ENCODE data around the gene WDR19.

The WDR19 gene

GRCh38 chr4:39295784-39296183 is 113.5 kb downstream of the WDR19 start:
- intact Hi-C loops (cut with micrococcal nuclease): no loop called here
- Mint-ChIP-seq H3K4me1 (ENCODE audit: low read depth) (no peaks in the 10 kb centered on the region), H3K27me3 (no peaks in the 10 kb centered on the region), H3K9me3 (no peaks in the 10 kb centered on the region), H3K4me3 (no peak overlapping the region), H3K36me3 (ENCODE audit: low read depth) (peaks cover 85% of the 10 kb centered on the region), H3K27ac (no peak overlapping the region)

DNA sequence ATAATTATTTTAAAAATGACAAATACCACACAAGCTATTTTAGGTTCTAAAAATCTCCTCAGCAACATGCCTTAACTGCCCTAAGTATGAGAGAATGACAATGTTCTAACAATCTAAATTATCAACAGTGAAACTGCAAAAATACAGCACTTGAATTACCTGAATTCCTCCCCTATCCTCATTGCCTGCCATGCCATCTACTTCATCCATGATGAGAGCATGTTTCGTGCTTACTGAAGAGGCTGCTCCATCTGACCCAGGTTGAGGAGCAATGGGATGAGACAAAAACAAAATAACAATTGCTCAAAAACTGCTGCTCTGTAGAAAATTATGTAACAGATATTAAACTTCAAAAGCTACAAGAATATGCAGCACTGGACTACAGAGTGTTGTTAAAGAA is 120.6 kb downstream of the WDR19 start:
- Mint-ChIP-seq H3K27me3 (no peaks in the 10 kb centered on the region), H3K36me3 (ENCODE audit: low read depth) (peaks cover 85% of the 10 kb centered on the region), H3K27ac (no peak overlapping the region), H3K4me3 (no peak overlapping the region), H3K4me1 (ENCODE audit: low read depth) (no peaks in the 10 kb centered on the region), H3K9me3 (no peaks in the 10 kb centered on the region)
- intact Hi-C loops (cut with micrococcal nuclease): no loop called here

- Mint-ChIP-seq H3K9me3 (no peaks in the 10 kb centered on the region), H3K4me3 (no peak overlapping the region), H3K4me1 (ENCODE audit: low read depth) (no peaks in the 10 kb centered on the region), H3K27ac (no peak overlapping the region), H3K27me3 (no peaks in the 10 kb centered on the region), H3K36me3 (ENCODE audit: low read depth) (peaks cover 85% of the 10 kb centered on the region)
- intact Hi-C loops (cut with micrococcal nuclease): no loop called here
Measured at GRCh38 chr4:39303871-39304270, 121.5 kb downstream of the WDR19 start.

DNA sequence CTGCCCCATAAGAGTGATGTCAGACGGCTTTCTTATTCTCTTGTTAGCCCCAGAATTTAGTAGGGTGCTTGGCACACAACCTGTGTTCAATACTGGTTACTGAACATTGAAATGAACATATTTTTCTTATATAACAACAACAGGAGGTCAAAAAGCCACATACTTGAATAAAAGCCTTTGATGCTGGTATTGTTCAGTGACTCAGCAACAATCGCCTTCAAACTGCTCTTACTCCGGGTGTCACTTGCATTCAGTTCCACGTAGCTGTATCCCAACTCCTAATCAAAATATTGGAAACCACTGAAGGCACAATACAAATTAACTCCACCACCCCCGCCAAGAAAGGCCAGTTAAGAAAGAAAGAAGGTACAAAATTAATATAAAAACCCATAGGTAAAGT is 122.3 kb downstream of the WDR19 start:
- no peaks in the 10 kb centered on the region for H3K27me3 Mint-ChIP-seq
- no peaks in the 10 kb centered on the region for H3K4me1 Mint-ChIP-seq (ENCODE audit: low read depth)
- H3K9me3 Mint-ChIP-seq: no peaks in the 10 kb centered on the region
- peaks cover 85% of the 10 kb centered on the region for H3K36me3 Mint-ChIP-seq (ENCODE audit: low read depth)
- intact Hi-C loops (cut with micrococcal nuclease): no loop called here
- no peak overlapping the region for H3K4me3 Mint-ChIP-seq
- H3K27ac Mint-ChIP-seq: no peak overlapping the region

DNA sequence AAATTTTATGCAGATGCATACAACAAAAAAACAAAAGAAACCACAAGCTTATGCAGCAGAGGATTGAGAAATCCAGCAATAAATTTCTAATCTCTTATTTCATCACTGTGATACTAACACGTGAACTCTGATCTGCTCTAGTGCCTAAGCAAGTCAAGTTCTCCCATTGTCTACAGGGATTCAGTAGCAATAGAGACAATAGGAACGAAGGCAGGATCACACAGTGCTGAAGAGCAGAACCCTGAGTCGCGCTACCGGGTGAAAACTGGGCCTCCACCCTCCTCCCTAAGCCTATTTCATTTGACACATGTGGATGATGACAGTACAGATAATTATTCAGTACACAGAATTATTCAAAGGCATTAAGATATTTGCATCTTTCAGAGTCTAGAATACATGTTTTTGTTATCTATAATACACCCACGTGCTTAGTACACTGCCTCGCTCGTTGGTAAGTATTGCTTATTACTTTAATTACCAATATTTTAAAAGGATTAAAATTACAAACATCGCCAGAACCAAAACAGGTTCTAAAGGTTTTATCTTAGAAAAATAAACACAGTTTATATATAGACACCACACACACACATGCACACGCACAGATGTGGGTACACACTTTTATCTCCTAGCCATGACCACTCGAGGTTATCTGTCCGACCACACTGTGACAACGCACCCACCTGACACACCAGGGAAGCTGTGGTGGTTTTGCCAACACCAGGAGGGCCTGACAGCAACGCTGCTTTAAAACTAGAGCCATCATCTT is 123.8 kb downstream of the WDR19 start:
- Mint-ChIP-seq H3K36me3 (ENCODE audit: low read depth) (peaks cover 77% of the 10 kb centered on the region), H3K27ac (no peak overlapping the region)

DNA sequence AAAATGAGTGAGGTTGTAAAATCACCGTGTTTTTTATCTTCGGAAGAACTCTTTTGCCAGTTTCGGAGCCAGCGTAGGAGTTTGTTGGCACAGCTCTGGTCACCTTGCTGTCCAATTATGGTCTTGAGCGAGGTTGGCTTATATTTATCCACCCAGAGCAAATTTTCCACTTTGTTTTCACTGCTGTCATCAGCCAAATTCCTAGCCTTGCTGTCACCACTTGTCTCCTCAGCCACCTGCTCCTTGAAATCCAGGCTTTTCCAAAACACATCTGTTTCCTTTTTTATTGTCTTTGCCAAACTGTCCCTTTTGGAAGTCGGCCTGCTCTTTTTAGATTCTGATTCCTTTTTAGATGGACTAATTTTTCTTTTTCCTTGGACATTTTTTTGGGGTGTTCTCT is 126.3 kb downstream of the WDR19 start:
- H3K36me3 Mint-ChIP-seq (ENCODE audit: low read depth): peaks cover 76% of the 10 kb centered on the region
- H3K9me3 Mint-ChIP-seq: no peaks in the 10 kb centered on the region
- intact Hi-C loops (cut with micrococcal nuclease): no loop called here
- no peaks in the 10 kb centered on the region for H3K4me1 Mint-ChIP-seq (ENCODE audit: low read depth)
- H3K4me3 Mint-ChIP-seq: no peak overlapping the region
- no peaks in the 10 kb centered on the region for H3K27me3 Mint-ChIP-seq
- H3K27ac Mint-ChIP-seq: no peak overlapping the region

More for the DNA sequence above, 123.8 kb downstream of the WDR19 start:
- Mint-ChIP-seq H3K9me3 (no peaks in the 10 kb centered on the region), H3K4me3 (no peak overlapping the region), H3K4me1 (ENCODE audit: low read depth) (no peaks in the 10 kb centered on the region), H3K27me3 (no peaks in the 10 kb centered on the region)
- intact Hi-C loops (cut with micrococcal nuclease): no loop called here

DNA sequence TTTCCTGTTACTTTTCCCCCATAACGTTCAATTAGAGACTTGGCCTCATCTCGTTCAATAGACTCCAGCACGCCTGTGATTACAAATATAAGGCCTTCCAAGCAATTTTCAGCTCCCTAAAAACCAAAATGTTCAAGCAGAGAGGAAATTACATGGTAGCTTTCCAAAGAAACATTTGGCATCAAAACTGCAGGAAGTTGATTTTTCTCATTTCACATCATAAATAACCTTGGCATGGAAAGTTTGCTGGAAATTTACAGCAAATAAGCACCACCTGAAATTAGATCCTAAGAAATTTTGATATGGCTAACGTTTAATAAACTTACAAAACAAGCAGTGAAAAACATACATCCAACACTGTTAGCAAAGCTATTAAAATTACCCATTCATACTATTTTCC is 130.5 kb downstream of the WDR19 start:
- intact Hi-C loops (cut with micrococcal nuclease): no loop called here
- H3K27me3 Mint-ChIP-seq: no peaks in the 10 kb centered on the region
- H3K4me1 Mint-ChIP-seq (ENCODE audit: low read depth): no peaks in the 10 kb centered on the region
- H3K36me3 Mint-ChIP-seq (ENCODE audit: low read depth): peaks cover 46% of the 10 kb centered on the region
- H3K9me3 Mint-ChIP-seq: no peaks in the 10 kb centered on the region
- H3K4me3 Mint-ChIP-seq: no peak overlapping the region
- H3K27ac Mint-ChIP-seq: no peak overlapping the region

GRCh38 chr4:39319676-39320075 is 137.3 kb downstream of the WDR19 start:
- Mint-ChIP-seq H3K27ac (no peak overlapping the region), H3K4me3 (no peak overlapping the region), H3K9me3 (no peaks in the 10 kb centered on the region), H3K36me3 (ENCODE audit: low read depth) (peaks cover 24% of the 10 kb centered on the region), H3K27me3 (no peaks in the 10 kb centered on the region), H3K4me1 (ENCODE audit: low read depth) (no peaks in the 10 kb centered on the region)
- intact Hi-C loops (cut with micrococcal nuclease): no loop called here

- Mint-ChIP-seq H3K9me3 (no peaks in the 10 kb centered on the region), H3K27ac (no peak overlapping the region), H3K4me3 (no peak overlapping the region), H3K27me3 (no peaks in the 10 kb centered on the region), H3K4me1 (ENCODE audit: low read depth) (no peaks in the 10 kb centered on the region), H3K36me3 (ENCODE audit: low read depth) (peaks cover 32% of the 10 kb centered on the region)
- intact Hi-C loops (cut with micrococcal nuclease): no loop called here
Measured at GRCh38 chr4:39320381-39321115, 138.2 kb downstream of the WDR19 start.

DNA sequence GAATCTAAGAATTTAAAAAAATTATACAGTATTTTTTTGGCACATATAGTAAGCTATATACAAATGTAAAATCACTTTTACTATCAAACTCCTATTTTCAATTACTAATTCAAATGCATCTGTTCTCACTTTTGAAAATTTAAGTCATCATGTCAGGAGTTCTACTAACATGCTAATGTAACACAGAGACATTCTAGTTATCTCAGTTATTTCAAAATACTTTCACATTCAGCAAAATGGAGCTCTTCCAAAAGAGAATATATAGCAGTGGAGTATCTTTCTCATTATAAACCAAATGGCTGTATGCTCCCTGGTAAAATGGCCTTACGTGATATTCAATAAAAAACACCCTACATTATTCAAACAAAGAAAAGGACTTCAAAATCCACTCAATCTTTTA is 141.5 kb downstream of the WDR19 start:
- intact Hi-C loops (cut with micrococcal nuclease): no loop called here
- H3K9me3 Mint-ChIP-seq: no peaks in the 10 kb centered on the region
- no peaks in the 10 kb centered on the region for H3K27me3 Mint-ChIP-seq
- H3K36me3 Mint-ChIP-seq (ENCODE audit: low read depth): peaks cover 51% of the 10 kb centered on the region
- no peak overlapping the region for H3K4me3 Mint-ChIP-seq
- no peak overlapping the region for H3K27ac Mint-ChIP-seq
- H3K4me1 Mint-ChIP-seq (ENCODE audit: low read depth): no peaks in the 10 kb centered on the region

- Mint-ChIP-seq H3K9me3 (no peaks in the 10 kb centered on the region), H3K36me3 (ENCODE audit: low read depth) (peaks cover 51% of the 10 kb centered on the region), H3K27me3 (no peaks in the 10 kb centered on the region), H3K4me3 (no peak overlapping the region), H3K4me1 (ENCODE audit: low read depth) (no peaks in the 10 kb centered on the region), H3K27ac (no peak overlapping the region)
- intact Hi-C loops (cut with micrococcal nuclease): no loop called here
Measured at GRCh38 chr4:39324446-39324845, 142.1 kb downstream of the WDR19 start.

GRCh38 chr4:39324897-39325613 is 142.7 kb downstream of the WDR19 start:
- Mint-ChIP-seq H3K4me1 (ENCODE audit: low read depth) (no peaks in the 10 kb centered on the region), H3K27ac (no peak overlapping the region), H3K9me3 (no peaks in the 10 kb centered on the region), H3K4me3 (no peak overlapping the region), H3K36me3 (ENCODE audit: low read depth) (peaks cover 47% of the 10 kb centered on the region), H3K27me3 (no peaks in the 10 kb centered on the region)
- intact Hi-C loops (cut with micrococcal nuclease): no loop called here

GRCh38 chr4:39326468-39326977 is 144.2 kb downstream of the WDR19 start:
- Mint-ChIP-seq H3K27ac (no peak overlapping the region), H3K9me3 (no peaks in the 10 kb centered on the region), H3K36me3 (ENCODE audit: low read depth) (peaks cover 36% of the 10 kb centered on the region), H3K4me3 (no peak overlapping the region), H3K27me3 (no peaks in the 10 kb centered on the region), H3K4me1 (ENCODE audit: low read depth) (peaks cover 10% of the 10 kb centered on the region)
- intact Hi-C loops (cut with micrococcal nuclease): no loop called here

- Mint-ChIP-seq H3K4me1 (ENCODE audit: low read depth) (peaks cover 10% of the 10 kb centered on the region), H3K4me3 (no peak overlapping the region), H3K36me3 (ENCODE audit: low read depth) (peaks cover 21% of the 10 kb centered on the region), H3K27me3 (no peaks in the 10 kb centered on the region), H3K9me3 (no peaks in the 10 kb centered on the region), H3K27ac (no peak overlapping the region)
- intact Hi-C loops (cut with micrococcal nuclease): no loop called here
Measured at GRCh38 chr4:39330353-39330752, 148.0 kb downstream of the WDR19 start.
